B cell (primary cell): Measurements from ENCODE around the gene KPNA4. TPM values are rescaled to one million over a fixed set of nuclear protein-coding genes. Genes with fewer than 3 reads are reported as not detected.

Experiments used
- ATAC-seq: fragments of 200-7000 bp; cut with Tn5 transposase; one replicate; pipeline ENCODE4 v1.10.0; 2021; ENCODE audit warnings: low read depth, mild to moderate bottlenecking, moderate number of reproducible peaks, moderate library complexity
- CTCF ChIA-PET: fragments of 350-600 bp; sonication (Branson Sonifier 250); formaldehyde crosslinking; loops from one replicate; lab custom pipeline; 2021; ENCODE audit warnings: antibody characterized with exemption, inconsistent platforms; lab: Charles Lee
- POLR2A ChIA-PET: fragments of 350-600 bp; sonication (Branson Sonifier 250); formaldehyde crosslinking; loops from one replicate; lab custom pipeline; 2021; ENCODE audit warnings: antibody characterized with exemption; lab: Charles Lee
- DNase-seq: peaks from one replicate; pipeline ENCODE4 v3.0.0; 2013
- H2AFZ ChIP-seq: 2 replicates; pipeline ENCODE4 v1.6.1; 2012; ENCODE audit warnings: mild to moderate bottlenecking, low read depth, low read length; ENCODE audit not compliant: insufficient read depth, poor library complexity, severe bottlenecking
- H3K27ac ChIP-seq, 2 donors: 1 replicate in 1 of 2; 2 replicates in 1 of 2; pipeline ENCODE4 v1.5.1; 2012 to 2013; ENCODE audit warnings: low read length in 2 of 2, mild to moderate bottlenecking in 2 of 2, moderate library complexity in 1 of 2
- H3K27me3 ChIP-seq, 4 experiments: fragments of 200-600 bp in 1 of 4; sonication (generic) in 1 of 4; replicated peaks in 1 of 4; 1 replicate in 2 of 4; 2 replicates in 2 of 4; pipeline versions ENCODE4 v1.6.1 to v1.7.0; 2013 to 2016; ENCODE audit warnings: low read length in 3 of 4, mild to moderate bottlenecking in 2 of 4, mixed read lengths in 1 of 4, moderate library complexity in 1 of 4; ENCODE audit not compliant: insufficient read depth in 4 of 4, control insufficient read depth in 3 of 4; ENCODE audit errors: control extremely low read depth in 1 of 4
- H3K36me3 ChIP-seq, 2 experiments: replicated peaks in 1 of 2; 1 replicate in 1 of 2; 2 replicates in 1 of 2; pipeline versions ENCODE4 v1.6.1 to v1.7.1; 2013; ENCODE audit warnings: low read length in 1 of 2; ENCODE audit not compliant: insufficient read depth in 2 of 2, control insufficient read depth in 1 of 2; ENCODE audit errors: control extremely low read depth in 1 of 2, extremely low read depth in 1 of 2
- H3K4me1 ChIP-seq, 2 donors: fragments of 200-600 bp in 1 of 2; sonication (generic) in 1 of 2; 1 replicate in 1 of 2; 2 replicates in 1 of 2; pipeline versions ENCODE4 v1.5.1 to v1.6.1; 2013 to 2017; ENCODE audit warnings: low read length in 2 of 2; ENCODE audit not compliant: control insufficient read depth in 2 of 2, insufficient read depth in 2 of 2
- H3K4me2 ChIP-seq: replicated peaks from 2 replicates; pipeline ENCODE3; 2012; ENCODE audit warnings: mild to moderate bottlenecking, low read depth, low read length; ENCODE audit not compliant: poor library complexity, severe bottlenecking
- H3K4me3 ChIP-seq, 5 experiments: fragments of 200-600 bp in 1 of 5; sonication (generic) in 1 of 5; 1 replicate in 3 of 5; 2 replicates in 2 of 5; pipeline versions ENCODE4 v1.5.1 to v1.7.0; 2011 to 2016; ENCODE audit warnings: low read length in 4 of 5, mild to moderate bottlenecking in 4 of 5, low read depth in 2 of 5, control low read depth in 1 of 5, moderate library complexity in 1 of 5; ENCODE audit not compliant: insufficient read depth in 1 of 5; ENCODE audit errors: control extremely low read depth in 1 of 5, extremely low read depth in 1 of 5
- H3K79me2 ChIP-seq: fragments of 200-600 bp; sonication (generic); one replicate; pipeline ENCODE4 v1.6.0; 2016; ENCODE audit warnings: low read length; ENCODE audit not compliant: control insufficient read depth, insufficient read depth
- H3K9ac ChIP-seq: fragments of 200-600 bp; sonication (generic); 2 replicates; pipeline ENCODE4 v1.6.1; 2017; ENCODE audit warnings: mild to moderate bottlenecking, low read length, moderate library complexity
- H3K9me3 ChIP-seq, 3 donors: one replicate each; pipeline versions ENCODE4 v1.6.1 to v1.7.1; 2013; ENCODE audit warnings: low read length in 2 of 3; ENCODE audit not compliant: control insufficient read depth in 2 of 3, insufficient read depth in 1 of 3; ENCODE audit errors: control extremely low read depth in 1 of 3
- H4K20me1 ChIP-seq: 2 replicates; pipeline ENCODE4 v1.6.0; 2012; ENCODE audit warnings: mild to moderate bottlenecking, low read length; ENCODE audit not compliant: insufficient read depth, control insufficient read depth, poor library complexity, severe bottlenecking
- H3K27ac Mint-ChIP-seq: one replicate; pipeline ENCODE4 v1.8.0; 2021; ENCODE audit warnings: mixed read lengths
- H3K27me3 Mint-ChIP-seq: one replicate; pipeline ENCODE4 v1.8.0; 2021; ENCODE audit warnings: mixed read lengths
- H3K4me1 Mint-ChIP-seq: one replicate; pipeline ENCODE4 v1.8.0; 2021; ENCODE audit warnings: mixed read lengths
- H3K4me3 Mint-ChIP-seq: one replicate; pipeline ENCODE4 v1.8.0; 2021; ENCODE audit warnings: mixed read lengths
- H3K9me3 Mint-ChIP-seq: one replicate; pipeline ENCODE4 v1.8.0; 2022; ENCODE audit warnings: mixed read lengths; ENCODE audit not compliant: insufficient read depth
- EZH2 ChIP-seq: IDR thresholded peaks from 2 replicates; pipeline ENCODE4 v1.6.1; 2012; ENCODE audit warnings: borderline replicate concordance, low read depth, mild to moderate bottlenecking, moderate library complexity, low read length; ENCODE audit not compliant: insufficient read depth, poor library complexity, severe bottlenecking
- WGBS: methylation state at CpG from one replicate; pipeline ENCODE4 v1.1.5; 2013; ENCODE audit warnings: missing lambda C conversion rate; ENCODE audit not compliant: insufficient coverage; 5-methylcytosine and 5-hydroxymethylcytosine counted together
- intact Hi-C: fragments of 100-400 bp; cut with micrococcal nuclease; formaldehyde crosslinking; loops from one replicate; pipeline ENCODE4 v1.10.0; 2022
- polyA plus RNA-seq: library from polyadenylated mRNA; depleted of rRNA; stranded (reverse); fragments of >200 nt; gene quantifications from 2 replicates; pipeline ENCODE4 v1.2.3, GENCODE V29; 2012
- total RNA-seq, 2 donors: library from RNA; stranded (reverse); fragments of 120-200 nt in 1 of 2; gene quantifications; 1 replicate in 1 of 2; 2 replicates in 1 of 2; pipeline versions ENCODE4 v1.2.3 to v1.2.4, GENCODE V29; 2013 to 2022
- TF ChIP-seq, protein P1 (sequence below): fragments of 200-600 bp; IDR thresholded peaks from one replicate; pipeline ENCODE4 v1.8.0; 2022; ENCODE audit warnings: antibody characterized with exemption, mild to moderate bottlenecking

Gene KPNA4
- total and polyA plus RNA-seq, 2 donors (not counting 1 experiment from before 2014, with no cell fraction given) = 9.6 to 55.1 TPM

DNA sequence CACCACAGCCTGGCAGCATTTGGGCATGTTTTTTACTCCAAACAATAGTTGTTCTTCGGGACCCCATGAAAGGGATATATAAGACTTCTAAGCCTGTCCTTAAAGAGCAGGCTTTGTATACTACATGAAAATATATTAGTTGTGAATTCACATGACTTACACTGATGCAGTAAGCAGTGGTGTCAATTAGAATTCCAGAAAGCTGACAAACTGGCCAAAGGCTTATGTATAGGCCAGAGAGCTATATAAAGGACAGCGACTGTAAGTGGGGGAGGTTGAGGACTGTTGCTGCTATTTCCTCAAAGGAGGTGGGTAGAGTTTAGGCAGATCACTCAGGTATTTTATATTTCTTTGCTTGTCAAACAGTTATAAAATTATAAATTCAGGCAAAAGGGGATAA, 24.8 kb downstream of the KPNA4 start:
- H2AFZ ChIP-seq = no peak overlapping the region
- intact Hi-C loops = no loop called here
- peaks cover 3 to 4% of the 10 kb centered on the region in 2 donors for H3K4me1 ChIP-seq
- H3K4me2 ChIP-seq = no peak overlapping the region
- H4K20me1 ChIP-seq = peaks cover 78% of the 10 kb centered on the region
- CTCF ChIA-PET = no interaction called here
- no peak overlapping the region for H3K27ac ChIP-seq
- Mint-ChIP-seq H3K9me3 (no peaks in the 10 kb centered on the region), H3K4me3 (no peak overlapping the region), H3K27ac (no peak overlapping the region), H3K4me1 (peaks cover 44% of the 10 kb centered on the region), H3K27me3 (no peaks in the 10 kb centered on the region)
- DNase-seq (no peak), ATAC-seq (no peak)
- H3K36me3 ChIP-seq = no peaks in the 10 kb centered on the region
- H3K9ac ChIP-seq = no peak overlapping the region
- H3K4me3 ChIP-seq = no peak overlapping the region
- TF ChIP-seq EZH2 = no peak
- TF ChIP-seq, protein P1, sequence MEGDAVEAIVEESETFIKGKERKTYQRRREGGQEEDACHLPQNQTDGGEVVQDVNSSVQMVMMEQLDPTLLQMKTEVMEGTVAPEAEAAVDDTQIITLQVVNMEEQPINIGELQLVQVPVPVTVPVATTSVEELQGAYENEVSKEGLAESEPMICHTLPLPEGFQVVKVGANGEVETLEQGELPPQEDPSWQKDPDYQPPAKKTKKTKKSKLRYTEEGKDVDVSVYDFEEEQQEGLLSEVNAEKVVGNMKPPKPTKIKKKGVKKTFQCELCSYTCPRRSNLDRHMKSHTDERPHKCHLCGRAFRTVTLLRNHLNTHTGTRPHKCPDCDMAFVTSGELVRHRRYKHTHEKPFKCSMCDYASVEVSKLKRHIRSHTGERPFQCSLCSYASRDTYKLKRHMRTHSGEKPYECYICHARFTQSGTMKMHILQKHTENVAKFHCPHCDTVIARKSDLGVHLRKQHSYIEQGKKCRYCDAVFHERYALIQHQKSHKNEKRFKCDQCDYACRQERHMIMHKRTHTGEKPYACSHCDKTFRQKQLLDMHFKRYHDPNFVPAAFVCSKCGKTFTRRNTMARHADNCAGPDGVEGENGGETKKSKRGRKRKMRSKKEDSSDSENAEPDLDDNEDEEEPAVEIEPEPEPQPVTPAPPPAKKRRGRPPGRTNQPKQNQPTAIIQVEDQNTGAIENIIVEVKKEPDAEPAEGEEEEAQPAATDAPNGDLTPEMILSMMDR = no peak
- POLR2A ChIA-PET = no interaction called here
- no peaks in the 10 kb centered on the region for H3K9me3 ChIP-seq
- H3K79me2 ChIP-seq = peaks cover 72% of the 10 kb centered on the region
- H3K27me3 ChIP-seq = no peaks in the 10 kb centered on the region
- WGBS = no CpG with 5 or more reads among the region's 2 CpGs

DNA sequence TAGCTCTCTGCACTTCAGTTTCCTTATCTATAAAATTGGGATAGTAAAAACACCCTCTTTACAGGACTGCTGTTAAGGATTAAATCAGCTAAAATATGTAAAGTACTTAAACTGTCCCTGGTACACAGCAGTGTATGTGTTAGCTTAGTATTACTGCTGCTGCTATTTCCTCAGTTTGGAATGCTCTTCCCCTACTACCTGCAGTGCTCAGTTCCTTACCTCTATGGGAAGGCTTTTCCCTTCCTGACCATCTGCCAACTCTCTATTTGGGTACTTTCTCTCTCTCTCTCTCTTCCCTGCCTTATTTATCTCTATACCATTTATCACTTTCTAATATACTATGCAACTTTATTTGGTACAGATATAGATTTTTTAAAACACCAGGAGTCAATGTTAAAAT, 26.5 kb downstream of the KPNA4 start:
- ChIA-PET POLR2A (no interaction called here), CTCF (no interaction called here)
- intact Hi-C loops = loop anchor here (5.0 kb wide), 1 partner anchor 37 kb away; no protein-coding TSS in a partner anchor
- no peak for DNase-seq
- no peaks in the 10 kb centered on the region for H3K27me3 ChIP-seq
- H3K9ac ChIP-seq = no peak overlapping the region
- H3K9me3 ChIP-seq = no peaks in the 10 kb centered on the region
- no peaks in the 10 kb centered on the region for H3K4me1 ChIP-seq
- Mint-ChIP-seq H3K4me3 (no peak overlapping the region), H3K27ac (no peak overlapping the region), H3K9me3 (no peaks in the 10 kb centered on the region), H3K4me1 (peaks cover 31% of the 10 kb centered on the region), H3K27me3 (no peaks in the 10 kb centered on the region)
- no peak for ATAC-seq
- H3K36me3 ChIP-seq = peaks cover 0 to 9% of the 10 kb centered on the region in 2 experiments
- peak overlapping the region in 1 of 2 donors; percentile 9 for H3K27ac ChIP-seq
- H3K79me2 ChIP-seq = peaks cover 56% of the 10 kb centered on the region
- TF ChIP-seq EZH2 = no peak
- TF ChIP-seq, protein P1 = no peak
- H3K4me2 ChIP-seq = no peak overlapping the region
- no peak overlapping the region for H3K4me3 ChIP-seq
- H4K20me1 ChIP-seq = peaks cover 61% of the 10 kb centered on the region
- no peak overlapping the region for H2AFZ ChIP-seq
